Osteocyte (in vitro differentiated cells): ENCODE measurements around the gene CANT1. TPM values are rescaled to one million over a fixed set of nuclear protein-coding genes. Genes with fewer than 3 reads are reported as not detected.

ENCODE experiments used
- DNase-seq: peaks from one replicate; pipeline ENCODE4 v3.0.0; 2021; ENCODE audit warnings: mixed read lengths; ENCODE audit not compliant: unreplicated experiment; ENCODE audit errors: extremely low spot score
- H3K27ac Mint-ChIP-seq: one replicate; pipeline ENCODE4 v1.8.0; 2021; ENCODE audit warnings: mild to moderate bottlenecking, mixed read lengths; ENCODE audit not compliant: unreplicated experiment
- H3K27me3 Mint-ChIP-seq: one replicate; pipeline ENCODE4 v1.8.0; 2021; ENCODE audit warnings: mixed read lengths; ENCODE audit not compliant: unreplicated experiment
- H3K36me3 Mint-ChIP-seq: one replicate; pipeline ENCODE4 v1.8.0; 2021; ENCODE audit warnings: mixed read lengths; ENCODE audit not compliant: unreplicated experiment
- H3K4me1 Mint-ChIP-seq: one replicate; pipeline ENCODE4 v1.8.0; 2021; ENCODE audit warnings: mixed read lengths; ENCODE audit not compliant: unreplicated experiment
- H3K4me3 Mint-ChIP-seq: one replicate; pipeline ENCODE4 v1.8.0; 2021; ENCODE audit warnings: mild to moderate bottlenecking, moderate library complexity, mixed read lengths; ENCODE audit not compliant: unreplicated experiment
- H3K9me3 Mint-ChIP-seq: one replicate; pipeline ENCODE4 v1.8.0; 2021; ENCODE audit warnings: mixed read lengths; ENCODE audit not compliant: unreplicated experiment
- CTCF ChIP-seq: fragments of 200-600 bp; sonication (generic); IDR thresholded peaks from 2 replicates; pipeline ENCODE4 v1.5.0; 2021; ENCODE audit warnings: antibody characterized with exemption, mild to moderate bottlenecking, moderate library complexity
- total RNA-seq: library from RNA; stranded (reverse); gene quantifications from 2 replicates; pipeline ENCODE4 v1.2.1, GENCODE V29; 2021

Gene CANT1
- total RNA-seq, 1 donor from 2014 or later, result 62.3 TPM

- Mint-ChIP-seq H3K27me3 (peaks cover 3% of the 10 kb centered on the region), H3K4me1 (peaks cover 28% of the 10 kb centered on the region), H3K9me3 (no peaks in the 10 kb centered on the region), H3K4me3 (no peak overlapping the region), H3K36me3 (peaks cover 23% of the 10 kb centered on the region), H3K27ac (no peak overlapping the region)
- no peak for TF ChIP-seq CTCF
- DNase-seq, result no peak
Observed at GRCh38 chr17:79039886-79040285, 30.3 kb upstream of the CANT1 start.

GRCh38 chr17:79039171-79039570 lies 29.6 kb upstream of the CANT1 start:
- H3K4me1 Mint-ChIP-seq, result peaks cover 32% of the 10 kb centered on the region

GRCh38 chr17:79038545-79039135 lies 29.1 kb upstream of the CANT1 start:
- no peak overlapping the region for H3K27ac Mint-ChIP-seq
- no peak for DNase-seq
- TF ChIP-seq CTCF, result no peak
- peaks cover 37% of the 10 kb centered on the region for H3K4me1 Mint-ChIP-seq
- no peaks in the 10 kb centered on the region for H3K9me3 Mint-ChIP-seq
- H3K27me3 Mint-ChIP-seq, result no peaks in the 10 kb centered on the region
- H3K36me3 Mint-ChIP-seq, result peaks cover 19% of the 10 kb centered on the region
- no peak overlapping the region for H3K4me3 Mint-ChIP-seq

More at GRCh38 chr17:79039171-79039570, 29.6 kb upstream of the CANT1 start:
- H3K4me3 Mint-ChIP-seq, result no peak overlapping the region
- no peak for TF ChIP-seq CTCF
- H3K9me3 Mint-ChIP-seq, result no peaks in the 10 kb centered on the region
- H3K27me3 Mint-ChIP-seq, result no peaks in the 10 kb centered on the region
- no peak for DNase-seq
- H3K36me3 Mint-ChIP-seq, result peaks cover 19% of the 10 kb centered on the region
- H3K27ac Mint-ChIP-seq, result no peak overlapping the region

GRCh38 chr17:79036596-79036995 lies 27.0 kb upstream of the CANT1 start:
- Mint-ChIP-seq H3K27me3 (peaks cover 3% of the 10 kb centered on the region), H3K36me3 (peaks cover 26% of the 10 kb centered on the region), H3K4me1 (peaks cover 55% of the 10 kb centered on the region), H3K4me3 (no peak overlapping the region), H3K9me3 (no peaks in the 10 kb centered on the region), H3K27ac (peak overlapping the region; percentile 58)
- DNase-seq, result no peak
- TF ChIP-seq CTCF, result no peak

- H3K4me3 Mint-ChIP-seq, result no peak overlapping the region
Observed at GRCh38 chr17:79036181-79036580, 26.6 kb upstream of the CANT1 start.

More at GRCh38 chr17:79036181-79036580, 26.6 kb upstream of the CANT1 start:
- Mint-ChIP-seq H3K27me3 (peaks cover 3% of the 10 kb centered on the region), H3K9me3 (no peaks in the 10 kb centered on the region), H3K27ac (no peak overlapping the region), H3K36me3 (peaks cover 26% of the 10 kb centered on the region), H3K4me1 (peaks cover 60% of the 10 kb centered on the region)
- no peak for TF ChIP-seq CTCF
- DNase-seq, result no peak
